Cardiac ventricle fibroblast (primary cell): Measurements from ENCODE around the gene SERPINB6. TPM values are rescaled to one million over a fixed set of nuclear protein-coding genes. Genes with fewer than 3 reads are reported as not detected.

Source experiments
- total RNA-seq: library from RNA; depleted of rRNA; stranded (reverse); fragments of >200 nt; gene quantifications from 2 replicates; pipeline ENCODE4 v1.2.3, GENCODE V29; 2015

SERPINB6 gene
- total RNA-seq, result 52.2 and 60.1 TPM in 2 replicates

DNA sequence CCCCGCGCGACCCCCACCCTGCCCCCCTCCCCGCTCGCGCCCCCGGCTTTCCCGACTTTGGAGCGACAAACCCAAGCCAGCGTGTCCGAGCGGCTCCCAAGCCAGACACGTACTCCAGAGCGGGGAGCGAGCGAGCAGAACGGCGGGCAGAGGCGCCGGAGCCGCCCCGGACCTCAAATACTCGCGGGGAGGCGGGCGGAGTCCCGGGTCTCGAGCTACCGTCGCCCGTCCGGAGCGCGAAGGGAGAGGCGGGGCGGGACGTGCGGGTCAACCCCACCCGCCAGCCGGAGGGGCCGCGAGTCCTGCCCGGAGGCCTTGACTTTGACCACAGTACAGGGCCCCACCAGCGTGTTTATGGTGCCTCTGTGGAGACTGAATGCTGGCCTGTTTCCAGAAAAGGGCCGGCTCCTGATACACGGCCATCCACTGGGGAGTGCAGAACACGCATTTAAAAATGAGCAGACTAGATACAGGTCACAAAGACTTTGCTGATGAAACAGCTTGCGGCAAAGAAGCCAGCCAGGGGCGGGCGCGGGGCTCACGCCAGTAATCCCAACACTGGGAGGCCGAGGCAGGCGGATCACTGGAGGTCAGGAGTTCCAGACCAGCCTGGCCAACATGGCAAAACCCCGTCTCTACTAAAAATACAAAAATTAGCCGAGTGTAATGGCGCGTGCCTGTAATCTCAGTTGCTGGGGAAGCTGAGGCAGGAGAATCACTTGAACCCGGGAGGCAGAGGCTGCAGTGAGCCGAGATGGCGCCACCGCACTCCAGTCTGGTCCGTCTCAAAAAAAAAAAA, at the start of gene SERPINB6:
Gene SERPINB6, minus strand, starts transcription at position 148 of the 799 bp plus-strand sequence. CDS start 12,235 bp downstream, outside the sequence.

DNA sequence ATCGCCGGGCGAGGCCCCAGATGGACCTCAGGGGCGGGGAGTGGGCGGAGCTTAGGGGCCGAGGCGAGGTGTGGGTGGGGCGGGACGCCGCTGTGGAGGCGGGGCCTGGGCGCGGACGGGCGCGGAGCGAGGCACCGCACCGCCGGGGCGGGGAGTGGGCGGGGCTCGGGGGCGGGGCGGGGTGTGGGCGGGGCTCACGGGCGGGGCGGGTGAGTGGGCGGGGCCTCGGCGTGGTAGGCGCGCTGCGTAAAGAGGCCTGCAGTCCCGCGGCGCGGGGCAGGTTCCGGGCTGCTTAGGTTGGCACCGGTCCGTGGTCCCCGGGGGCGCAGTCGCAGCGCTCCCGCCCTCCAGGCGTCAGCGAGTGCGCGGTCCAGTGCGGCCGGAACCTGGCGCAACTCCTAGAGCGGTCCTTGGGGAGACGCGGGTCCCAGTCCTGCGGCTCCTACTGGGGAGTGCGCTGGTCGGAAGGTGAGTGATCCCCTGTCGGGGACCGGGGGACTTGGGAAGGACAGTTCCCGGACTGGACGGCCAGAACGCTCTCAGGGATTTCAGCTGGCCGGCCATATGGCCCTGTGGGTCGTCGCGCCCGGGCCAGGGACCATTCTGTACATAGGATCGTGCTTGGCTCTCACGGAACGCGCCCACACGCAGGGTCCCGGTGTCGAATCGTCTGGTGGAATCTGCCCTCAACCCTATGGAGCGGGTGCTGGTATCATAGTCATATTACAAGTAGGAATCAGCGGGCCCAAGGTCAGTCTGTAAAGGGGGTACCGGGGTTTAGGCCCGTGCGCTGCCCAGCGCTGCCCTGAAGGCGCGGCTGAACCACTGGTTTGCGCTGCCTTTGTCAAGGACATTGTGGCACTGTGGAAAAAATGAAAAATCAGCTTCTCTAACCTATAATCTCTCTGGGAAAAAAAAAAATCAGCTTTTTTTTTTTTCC, 28.5 kb upstream of the SERPINB6 start, which contains the start of gene NQO2:
Gene NQO2, plus strand, starts transcription at position 277 of the 940 bp plus-strand sequence. CDS start 6,659 bp downstream, outside the sequence.

Other genes starting within 250 kb of the SERPINB6 start
- 0.24 and 0.81 TPM in 2 replicates for gene MYLK4, start 220.6 kb downstream of the SERPINB6 start, total RNA-seq
- 51.8 and 53.6 TPM in 2 replicates for gene WRNIP1, start 206.2 kb downstream of the SERPINB6 start, total RNA-seq
- gene SERPINB1, start 129.7 kb downstream of the SERPINB6 start, total RNA-seq, result 12.2 and 16.8 TPM in 2 replicates
- gene SERPINB9, start 68.3 kb downstream of the SERPINB6 start, total RNA-seq, result 9.4 and 9.5 TPM in 2 replicates
- 25.2 and 29.9 TPM in 2 replicates for gene NQO2, start 28.3 kb upstream of the SERPINB6 start, total RNA-seq
- gene RIPK1, start 96.9 kb upstream of the SERPINB6 start, total RNA-seq, result 19.0 and 19.7 TPM in 2 replicates
- gene BPHL, start 147.1 kb upstream of the SERPINB6 start, total RNA-seq, result 11.9 and 12.0 TPM in 2 replicates
- gene TUBB2A, start 186.0 kb upstream of the SERPINB6 start, total RNA-seq, result 22.4 and 29.5 TPM in 2 replicates